NCI-H2107 treated with DMSO at 0.1 percent for 48 hours (cell line): ENCODE measurements around the gene M1AP.

Source experiments
- DNase-seq: peaks from one replicate; lab custom pipeline; 2025; ENCODE audit not compliant: unreplicated experiment; lab: John Stamatoyannopoulos, UW

Gene M1AP

DNA sequence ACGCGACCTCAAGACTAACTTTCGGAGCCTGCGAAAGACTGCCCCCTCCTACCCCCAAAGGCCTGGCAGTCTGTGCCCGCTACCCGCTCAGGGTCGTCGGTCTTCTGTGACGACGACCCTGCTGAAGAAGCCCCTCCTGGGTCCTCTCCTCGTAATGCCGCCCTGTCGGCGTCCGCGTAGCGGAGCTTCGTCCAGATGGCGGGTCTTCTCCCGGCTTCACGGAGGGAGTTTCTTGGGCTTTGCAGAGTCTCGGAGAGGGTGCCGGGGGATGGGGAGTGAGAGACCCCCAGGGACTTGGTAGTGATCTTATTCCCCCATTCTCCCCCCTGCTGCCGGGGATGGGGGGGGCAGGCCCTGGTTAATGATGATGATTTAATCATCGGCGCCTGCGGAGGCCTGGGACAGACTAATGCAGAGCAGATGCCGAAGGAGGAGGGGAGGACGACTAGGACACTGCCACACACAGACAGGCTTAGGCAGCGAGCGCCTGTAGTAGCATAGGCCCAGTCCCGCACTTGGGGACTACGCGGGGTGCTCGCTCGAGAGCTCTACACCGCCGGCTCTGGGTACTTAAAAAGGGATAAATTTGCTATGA, 140.1 kb downstream of the M1AP start:
- no peak for DNase-seq
